HepG2 (cell line): Measurements from ENCODE around the gene NDUFB3. TPM values are rescaled to one million over a fixed set of nuclear protein-coding genes. Genes with fewer than 3 reads are reported as not detected.

ENCODE experiments used
- ATF5 ChIP-seq: sonication (generic); formaldehyde crosslinking; IDR thresholded peaks from 2 replicates; pipeline ENCODE4 v1.4.0; 2020; ENCODE audit warnings: mild to moderate bottlenecking, low read depth, missing genetic modification reagents
- BRCA1 ChIP-seq: sonication (generic); formaldehyde crosslinking; IDR thresholded peaks from 2 replicates; pipeline ENCODE4 v1.4.0; 2020; ENCODE audit warnings: missing genetic modification reagents
- ISX ChIP-seq: sonication (generic); formaldehyde crosslinking; conservative IDR thresholded peaks from 2 replicates; pipeline ENCODE4 v1.5.0; 2020; ENCODE audit warnings: missing genetic modification reagents
- NFIB ChIP-seq: sonication (generic); formaldehyde crosslinking; IDR thresholded peaks from 2 replicates; pipeline ENCODE4 v1.9.0; 2021; ENCODE audit warnings: missing genetic modification reagents, mild to moderate bottlenecking, borderline replicate concordance
- RARG ChIP-seq: sonication (generic); formaldehyde crosslinking; IDR thresholded peaks from 2 replicates; pipeline ENCODE4 v1.4.0; 2020; ENCODE audit warnings: low read depth, mild to moderate bottlenecking, missing genetic modification reagents
- ZBTB38 ChIP-seq: sonication (generic); formaldehyde crosslinking; IDR thresholded peaks from 2 replicates; pipeline ENCODE4 v1.5.1; 2020; ENCODE audit warnings: mild to moderate bottlenecking, missing genetic modification reagents
- ZFY ChIP-seq: sonication (generic); formaldehyde crosslinking; IDR thresholded peaks from 2 replicates; pipeline ENCODE4 v1.4.0; 2020; ENCODE audit warnings: missing genetic modification reagents
- ZNF318 ChIP-seq: sonication (generic); formaldehyde crosslinking; IDR thresholded peaks from 2 replicates; pipeline ENCODE4 v1.4.0; 2020; ENCODE audit warnings: mild to moderate bottlenecking, missing genetic modification reagents
- ZSCAN31 ChIP-seq: sonication (generic); formaldehyde crosslinking; IDR thresholded peaks from 2 replicates; pipeline ENCODE4 v1.5.0; 2020; ENCODE audit warnings: low read depth, mild to moderate bottlenecking, missing genetic modification reagents
- polyA plus RNA-seq, 8 experiments: library from polyadenylated mRNA; depleted of rRNA in 3 of 8; stranded (reverse) in 7 of 8; unstranded in 1 of 8; fragments of >200 nt; fragmentation: Illumina TruSeq in 4 of 8; extraction: Trizol in 4 of 8; gene quantifications; 2 replicates each; pipeline versions ENCODE4 v1.2.1 to v1.2.3, GENCODE V29; 2011 to 2016; ENCODE audit warnings: low read depth in 4 of 8, missing spikeins in 1 of 8, mixed read lengths in 1 of 8; ENCODE audit not compliant: insufficient read depth in 1 of 8
- total RNA-seq, 5 experiments: library from RNA; depleted of rRNA; stranded (reverse); fragments of >200 nt; fragmentation: Illumina TruSeq; extraction: Trizol; gene quantifications; 2 replicates each; pipeline ENCODE4 v1.2.3, GENCODE V29; 2016; ENCODE audit warnings: low read depth in 1 of 5
- TF ChIP-seq, protein P1 (sequence below): IDR thresholded peaks from 2 replicates; pipeline ENCODE4 v1.6.1; 2016; ENCODE audit warnings: missing compliant biosample characterization, missing genetic modification reagents, borderline replicate concordance
- TF ChIP-seq, protein P2 (sequence below): conservative IDR thresholded peaks from 2 replicates; pipeline ENCODE4 v1.6.1; 2018; ENCODE audit warnings: missing genetic modification reagents
- TF ChIP-seq, protein P3 (sequence below): fragments of 450-650 bp; IDR thresholded peaks from 2 replicates; pipeline ENCODE4 v1.6.1; 2017; ENCODE audit warnings: mild to moderate bottlenecking

Gene NDUFB3
- total and polyA plus RNA-seq, 2 of the 13 experiments (the other 11 are each of a cell fraction or from before 2014, with no cell fraction given): 50.7 to 159 TPM

DNA sequence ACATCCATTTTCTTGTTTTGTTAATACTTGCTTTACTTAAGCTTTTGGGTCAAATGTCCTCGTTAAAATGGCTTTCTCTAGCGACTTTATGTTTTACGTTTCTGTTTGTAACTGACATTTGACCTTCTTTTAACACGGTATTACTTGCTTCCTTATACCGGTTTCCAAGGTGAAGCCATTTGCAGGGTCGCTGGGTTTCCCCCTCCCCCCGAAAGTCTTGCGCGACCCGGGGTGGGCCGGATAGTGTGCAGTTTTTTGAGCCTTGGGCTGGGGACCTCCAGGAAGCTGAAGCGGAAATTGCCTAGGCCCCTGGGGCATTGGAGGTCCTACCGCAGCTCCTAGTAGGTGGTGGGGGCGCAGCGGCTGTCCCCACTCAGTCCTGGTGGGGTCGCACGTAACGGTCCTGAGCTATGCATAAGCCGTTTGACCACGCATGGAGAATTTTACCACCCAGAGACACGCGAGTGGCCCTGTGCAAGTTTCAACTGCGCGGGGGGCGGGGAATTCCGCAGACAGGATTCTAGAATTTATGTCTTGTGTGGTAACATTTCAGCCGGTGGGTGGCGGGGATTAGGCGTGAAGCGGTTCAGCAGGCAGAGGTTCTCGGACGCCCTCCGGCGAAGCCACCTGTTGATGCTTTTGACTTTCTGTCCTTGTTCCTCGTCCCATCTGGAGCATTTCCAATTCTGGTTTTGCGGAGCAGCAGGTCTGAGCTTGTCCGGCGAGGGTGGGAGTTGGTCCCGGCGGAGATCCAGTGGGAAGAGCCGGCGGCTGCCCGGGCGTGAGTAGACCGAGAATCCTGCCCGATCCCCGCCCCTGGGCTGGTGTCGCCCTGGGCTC lies 46.5 kb downstream of the NDUFB3 start (continued):
- TF ChIP-seq, protein P1, sequence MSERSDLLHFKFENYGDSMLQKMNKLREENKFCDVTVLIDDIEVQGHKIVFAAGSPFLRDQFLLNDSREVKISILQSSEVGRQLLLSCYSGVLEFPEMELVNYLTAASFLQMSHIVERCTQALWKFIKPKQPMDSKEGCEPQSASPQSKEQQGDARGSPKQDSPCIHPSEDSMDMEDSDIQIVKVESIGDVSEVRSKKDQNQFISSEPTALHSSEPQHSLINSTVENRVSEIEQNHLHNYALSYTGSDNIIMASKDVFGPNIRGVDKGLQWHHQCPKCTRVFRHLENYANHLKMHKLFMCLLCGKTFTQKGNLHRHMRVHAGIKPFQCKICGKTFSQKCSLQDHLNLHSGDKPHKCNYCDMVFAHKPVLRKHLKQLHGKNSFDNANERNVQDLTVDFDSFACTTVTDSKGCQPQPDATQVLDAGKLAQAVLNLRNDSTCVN (CRISPR knock-in tag): 0 out of 2 replicates have a peak, but pooled peaks have one; percentile 87
- peak; percentile 84 for TF ChIP-seq ZFY (CRISPR knock-in tag)
- no peak for TF ChIP-seq ISX (CRISPR knock-in tag)
- TF ChIP-seq, protein P2, sequence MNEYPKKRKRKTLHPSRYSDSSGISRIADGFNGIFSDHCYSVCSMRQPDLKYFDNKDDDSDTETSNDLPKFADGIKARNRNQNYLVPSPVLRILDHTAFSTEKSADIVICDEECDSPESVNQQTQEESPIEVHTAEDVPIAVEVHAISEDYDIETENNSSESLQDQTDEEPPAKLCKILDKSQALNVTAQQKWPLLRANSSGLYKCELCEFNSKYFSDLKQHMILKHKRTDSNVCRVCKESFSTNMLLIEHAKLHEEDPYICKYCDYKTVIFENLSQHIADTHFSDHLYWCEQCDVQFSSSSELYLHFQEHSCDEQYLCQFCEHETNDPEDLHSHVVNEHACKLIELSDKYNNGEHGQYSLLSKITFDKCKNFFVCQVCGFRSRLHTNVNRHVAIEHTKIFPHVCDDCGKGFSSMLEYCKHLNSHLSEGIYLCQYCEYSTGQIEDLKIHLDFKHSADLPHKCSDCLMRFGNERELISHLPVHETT (CRISPR knock-in tag): no peak
- TF ChIP-seq, protein P3, sequence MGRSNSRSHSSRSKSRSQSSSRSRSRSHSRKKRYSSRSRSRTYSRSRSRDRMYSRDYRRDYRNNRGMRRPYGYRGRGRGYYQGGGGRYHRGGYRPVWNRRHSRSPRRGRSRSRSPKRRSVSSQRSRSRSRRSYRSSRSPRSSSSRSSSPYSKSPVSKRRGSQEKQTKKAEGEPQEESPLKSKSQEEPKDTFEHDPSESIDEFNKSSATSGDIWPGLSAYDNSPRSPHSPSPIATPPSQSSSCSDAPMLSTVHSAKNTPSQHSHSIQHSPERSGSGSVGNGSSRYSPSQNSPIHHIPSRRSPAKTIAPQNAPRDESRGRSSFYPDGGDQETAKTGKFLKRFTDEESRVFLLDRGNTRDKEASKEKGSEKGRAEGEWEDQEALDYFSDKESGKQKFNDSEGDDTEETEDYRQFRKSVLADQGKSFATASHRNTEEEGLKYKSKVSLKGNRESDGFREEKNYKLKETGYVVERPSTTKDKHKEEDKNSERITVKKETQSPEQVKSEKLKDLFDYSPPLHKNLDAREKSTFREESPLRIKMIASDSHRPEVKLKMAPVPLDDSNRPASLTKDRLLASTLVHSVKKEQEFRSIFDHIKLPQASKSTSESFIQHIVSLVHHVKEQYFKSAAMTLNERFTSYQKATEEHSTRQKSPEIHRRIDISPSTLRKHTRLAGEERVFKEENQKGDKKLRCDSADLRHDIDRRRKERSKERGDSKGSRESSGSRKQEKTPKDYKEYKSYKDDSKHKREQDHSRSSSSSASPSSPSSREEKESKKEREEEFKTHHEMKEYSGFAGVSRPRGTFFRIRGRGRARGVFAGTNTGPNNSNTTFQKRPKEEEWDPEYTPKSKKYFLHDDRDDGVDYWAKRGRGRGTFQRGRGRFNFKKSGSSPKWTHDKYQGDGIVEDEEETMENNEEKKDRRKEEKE: no peak
- 0 out of 2 replicates have a peak, but pooled peaks have one; percentile 59 for TF ChIP-seq BRCA1 (CRISPR knock-in tag)
- peak; percentile 98 for TF ChIP-seq ZNF318 (CRISPR knock-in tag)
- TF ChIP-seq NFIB (CRISPR knock-in tag): no peak
- peak; percentile 92; the same call in 1 of the 2 replicates for TF ChIP-seq ATF5 (CRISPR knock-in tag)
- TF ChIP-seq ZBTB38 (CRISPR knock-in tag): peak; percentile 85; the same call in 1 of the 2 replicates
- TF ChIP-seq RARG (CRISPR knock-in tag): peak; percentile 86; the same call in 1 of the 2 replicates
- peak; percentile 95 for TF ChIP-seq ZSCAN31 (CRISPR knock-in tag)
